ENCODE measurements around the gene ULK4. TPM values are rescaled to one million over a fixed set of nuclear protein-coding genes. Genes with fewer than 3 reads are reported as not detected.
"Not testable (repeated sequence)": the region's sequence is repeated elsewhere in the genome, so short reads cannot be mapped to it uniquely, and the experiment has no call there.

Gene ULK4
- total and polyA plus RNA-seq, 9 of the 15 experiments (the other 6 are each of a cell fraction or from before 2014, with no cell fraction given), result 3.0 to 5.9 (median 3.5) TPM

GRCh38 chr3:41456162-41456561 is 505.7 kb downstream of the ULK4 start (continued):
- no peak for TF ChIP-seq KDM4B (IDR thresholded peaks at IDR 0.05; ENCODE audit: borderline replicate concordance in 2 of 2, low read depth in 1 of 2)
- no peak for TF ChIP-seq MCM3 (IDR thresholded peaks at IDR 0.05)
- TF ChIP-seq ZC3H4 (CRISPR knock-in tag; IDR thresholded peaks at IDR 0.05; ENCODE audit: borderline replicate concordance), result no peak
- TF ChIP-seq MAX (CRISPR knock-in tag; IDR thresholded peaks at IDR 0.05), result no peak
- no peak for TF ChIP-seq MBD2 (IDR thresholded peaks at IDR 0.05; ENCODE audit: borderline replicate concordance, low read depth)
- TF ChIP-seq HDAC2 (IDR thresholded peaks at IDR 0.05), result no peak

- ATAC-seq; H3K27ac ChIP-seq (ENCODE audit: extremely low read depth, low read depth, low read length); H3K9me3 ChIP-seq (replicated peaks; ENCODE audit: control insufficient read depth, insufficient read depth, low read depth, low read length); H3K4me2 ChIP-seq (ENCODE audit: insufficient read depth, low read length); CTCF ChIA-PET (ENCODE audit: low intra/inter-chr PET ratio); H3K9me1 ChIP-seq (ENCODE audit: control insufficient read depth, insufficient read depth, low read length); intact Hi-C loops (cut with micrococcal nuclease); H4K20me1 ChIP-seq (replicated peaks; ENCODE audit: control insufficient read depth, insufficient read depth, low read length); H3K79me2 ChIP-seq (ENCODE audit: control insufficient read depth, insufficient read depth, low read length); BruUV-seq (replicated peaks); H3K36me3 ChIP-seq (ENCODE audit: control insufficient read depth, insufficient read depth, low read length); H3K9ac ChIP-seq (ENCODE audit: insufficient read depth in 1 of 2, low read depth in 2 of 2, low read length in 2 of 2); in situ Hi-C loops (cut with MboI); FAIRE-seq; H2AFZ ChIP-seq (ENCODE audit: low read depth, low read length); H3K4me3 ChIP-seq; H3K4me1 ChIP-seq (replicated peaks in 1 of 2; ENCODE audit: control insufficient read depth in 2 of 2, insufficient read depth in 2 of 2, low read length in 2 of 2); H3K27me3 ChIP-seq (ENCODE audit: control insufficient read depth in 2 of 2, insufficient read depth in 2 of 2, low read length in 2 of 2); DNase-seq (ENCODE audit: extremely low read depth in 1 of 4, low spot score in 3 of 4): not testable (repeated sequence)
- TF ChIP-seq RBM25 (IDR thresholded peaks at IDR 0.05; ENCODE audit: low read depth, low read length, severe bottlenecking) (peak; percentile 64), ZNF146 (CRISPR knock-in tag; IDR thresholded peaks at IDR 0.05; ENCODE audit: unreplicated experiment) (peak; percentile 37)
- POLR2A ChIA-PET, result interaction anchor here (1.2 to 2.6 kb wide), 2 partner anchors 11 to 13 kb away, joined by 3 to 5 read pairs; no protein-coding TSS in a partner anchor
- WGBS (ENCODE audit: insufficient coverage, low coverage, missing lambda C conversion rate), result 0% methylated on average over 1 of the region's 1 CpG
These were observed 508.3 kb downstream of the ULK4 start for GRCh38 chr3:41453618-41454017.

Data from K562 (cell line).